Duodenal mucosa (tissue), 2 donors: ENCODE measurements around the gene XRN2.
"Not testable (repeated sequence)": the region's sequence is repeated elsewhere in the genome, so short reads cannot be mapped to it uniquely, and the experiment has no call there.

Experiments used
- H3K27ac ChIP-seq: one replicate; pipeline ENCODE4 v1.7.0; 2013; ENCODE audit warnings: low read depth, low read length
- H3K27me3 ChIP-seq, 2 donors: one replicate each; pipeline ENCODE4 v1.7.0; 2013; ENCODE audit warnings: low read length in 2 of 2, control low read depth in 1 of 2; ENCODE audit not compliant: insufficient read depth in 2 of 2, control insufficient read depth in 1 of 2
- H3K36me3 ChIP-seq, 2 donors: one replicate each; pipeline ENCODE4 v1.7.0; 2013; ENCODE audit warnings: low read length in 2 of 2, control low read depth in 1 of 2; ENCODE audit not compliant: insufficient read depth in 2 of 2, control insufficient read depth in 1 of 2
- H3K4me1 ChIP-seq, 2 donors: one replicate each; pipeline ENCODE4 v1.7.0; 2013; ENCODE audit warnings: low read length in 2 of 2, control low read depth in 1 of 2; ENCODE audit not compliant: insufficient read depth in 2 of 2, control insufficient read depth in 1 of 2
- H3K4me3 ChIP-seq, 2 donors: one replicate each; pipeline ENCODE4 v1.7.0; 2013; ENCODE audit warnings: low read length in 2 of 2, low read depth in 1 of 2
- H3K9ac ChIP-seq, 2 donors: one replicate each; pipeline ENCODE4 v1.7.0; 2013; ENCODE audit warnings: low read length in 2 of 2, low read depth in 1 of 2
- H3K9me3 ChIP-seq, 2 donors: one replicate each; pipeline ENCODE4 v1.7.0; 2013; ENCODE audit warnings: low read length in 2 of 2, control low read depth in 1 of 2; ENCODE audit not compliant: control insufficient read depth in 1 of 2

Gene XRN2

GRCh38 chr20:21364413-21364812 lies 61.3 kb downstream of the XRN2 start:
- Histone ChIP-seq H3K4me1 (peaks cover 0 to 7% of the 10 kb centered on the region in 2 donors), H3K9me3 (no peaks in the 10 kb centered on the region), H3K27ac (no peak overlapping the region), H3K27me3 (no peaks in the 10 kb centered on the region), H3K36me3 (peaks cover 15 to 57% of the 10 kb centered on the region in 2 donors), H3K9ac (no peak overlapping the region), H3K4me3 (no peak overlapping the region)

- H3K27ac ChIP-seq = no peak overlapping the region
- no peaks in the 10 kb centered on the region for H3K4me1 ChIP-seq
- no peaks in the 10 kb centered on the region for H3K9me3 ChIP-seq
- H3K4me3 ChIP-seq = no peak overlapping the region
- peaks cover 15 to 54% of the 10 kb centered on the region in 2 donors for H3K36me3 ChIP-seq
- H3K27me3 ChIP-seq = no peaks in the 10 kb centered on the region
- no peak overlapping the region for H3K9ac ChIP-seq
Observed at GRCh38 chr20:21365771-21366170, 62.6 kb downstream of the XRN2 start.

GRCh38 chr20:21366273-21366672 lies 63.1 kb downstream of the XRN2 start:
- H3K9me3 ChIP-seq, H3K27me3 ChIP-seq, H3K27ac ChIP-seq, H3K9ac ChIP-seq, H3K4me1 ChIP-seq, H3K4me3 ChIP-seq: not testable (repeated sequence)
- H3K36me3 ChIP-seq = peaks cover 15 to 54% of the 10 kb centered on the region in 2 donors

- no peak overlapping the region for H3K27ac ChIP-seq
- no peaks in the 10 kb centered on the region for H3K4me1 ChIP-seq
- H3K9me3 ChIP-seq = no peaks in the 10 kb centered on the region
- H3K36me3 ChIP-seq = peaks cover 15 to 45% of the 10 kb centered on the region in 2 donors
- no peak overlapping the region for H3K4me3 ChIP-seq
- H3K27me3 ChIP-seq = no peaks in the 10 kb centered on the region
- H3K9ac ChIP-seq = no peak overlapping the region
Observed at GRCh38 chr20:21368791-21369190, 65.7 kb downstream of the XRN2 start.

GRCh38 chr20:21371193-21371592 lies 68.1 kb downstream of the XRN2 start:
- Histone ChIP-seq H3K9me3 (no peaks in the 10 kb centered on the region), H3K27ac (no peak overlapping the region), H3K9ac (no peak overlapping the region), H3K4me3 (no peak overlapping the region), H3K27me3 (no peaks in the 10 kb centered on the region), H3K36me3 (peaks cover 12 to 33% of the 10 kb centered on the region in 2 donors), H3K4me1 (no peaks in the 10 kb centered on the region)

- Histone ChIP-seq H3K36me3 (peaks cover 9 to 27% of the 10 kb centered on the region in 2 donors), H3K27ac (no peak overlapping the region), H3K4me3 (no peak overlapping the region), H3K4me1 (no peaks in the 10 kb centered on the region), H3K27me3 (no peaks in the 10 kb centered on the region), H3K9ac (no peak overlapping the region), H3K9me3 (no peaks in the 10 kb centered on the region)
Observed at GRCh38 chr20:21372016-21372415, 68.9 kb downstream of the XRN2 start.

GRCh38 chr20:21373436-21373835 lies 70.3 kb downstream of the XRN2 start:
- Histone ChIP-seq H3K27ac (no peak overlapping the region), H3K9me3 (no peaks in the 10 kb centered on the region), H3K27me3 (no peaks in the 10 kb centered on the region), H3K4me3 (no peak overlapping the region), H3K9ac (no peak overlapping the region), H3K36me3 (peaks cover 6 to 27% of the 10 kb centered on the region in 2 donors), H3K4me1 (no peaks in the 10 kb centered on the region)

- H3K36me3 ChIP-seq = peaks cover 7 to 25% of the 10 kb centered on the region in 2 donors
- H3K4me3 ChIP-seq = no peak overlapping the region
- no peaks in the 10 kb centered on the region for H3K27me3 ChIP-seq
- no peak overlapping the region for H3K27ac ChIP-seq
- no peaks in the 10 kb centered on the region for H3K4me1 ChIP-seq
- H3K9me3 ChIP-seq = no peaks in the 10 kb centered on the region
- H3K9ac ChIP-seq = no peak overlapping the region
Observed at GRCh38 chr20:21376626-21377025, 73.5 kb downstream of the XRN2 start.

GRCh38 chr20:21377701-21378100 lies 74.6 kb downstream of the XRN2 start:
- Histone ChIP-seq H3K27me3 (no peaks in the 10 kb centered on the region), H3K36me3 (peaks cover 7 to 32% of the 10 kb centered on the region in 2 donors), H3K9me3 (no peaks in the 10 kb centered on the region), H3K4me3 (no peak overlapping the region), H3K27ac (no peak overlapping the region), H3K9ac (no peak overlapping the region), H3K4me1 (no peaks in the 10 kb centered on the region)

GRCh38 chr20:21378259-21378658 lies 75.1 kb downstream of the XRN2 start:
- Histone ChIP-seq H3K27me3 (no peaks in the 10 kb centered on the region), H3K27ac (no peak overlapping the region), H3K9ac (no peak overlapping the region), H3K4me1 (no peaks in the 10 kb centered on the region), H3K36me3 (peaks cover 8 to 34% of the 10 kb centered on the region in 2 donors), H3K9me3 (no peaks in the 10 kb centered on the region), H3K4me3 (no peak overlapping the region)

- Histone ChIP-seq H3K27me3 (no peaks in the 10 kb centered on the region), H3K36me3 (peaks cover 14 to 41% of the 10 kb centered on the region in 2 donors), H3K4me1 (no peaks in the 10 kb centered on the region), H3K9ac (no peak overlapping the region), H3K4me3 (no peak overlapping the region), H3K27ac (no peak overlapping the region), H3K9me3 (no peaks in the 10 kb centered on the region)
Observed at GRCh38 chr20:21380711-21381110, 77.6 kb downstream of the XRN2 start.
